H1 (cell line): ENCODE data around the gene LRP2BP. TPM values are rescaled to one million over a fixed set of nuclear protein-coding genes. Genes with fewer than 3 reads are reported as not detected.

Experiments
- BACH1 ChIP-seq: IDR thresholded peaks from 2 replicates; pipeline ENCODE4 v1.6.1; 2012; ENCODE audit warnings: low read length, improper control_type of control experiment
- CHD1 ChIP-seq: IDR thresholded peaks from 2 replicates; pipeline ENCODE4 v1.6.1; 2012; ENCODE audit warnings: low read depth, low read length, improper control_type of control experiment
- CHD7 ChIP-seq: fragments of 300-600 bp; sonication (generic); IDR thresholded peaks from 2 replicates; pipeline ENCODE4 v1.7.1; 2012; ENCODE audit warnings: low read length, moderate library complexity, mild to moderate bottlenecking, inconsistent platforms; ENCODE audit not compliant: insufficient replicate concordance
- GTF2F1 ChIP-seq: IDR thresholded peaks from 2 replicates; pipeline ENCODE4 v1.6.1; 2012; ENCODE audit warnings: low read depth, low read length, improper control_type of control experiment, borderline replicate concordance
- HDAC2 ChIP-seq, 2 experiments: fragments of 300-600 bp in 1 of 2; sonication (generic) in 1 of 2; IDR thresholded peaks; 2 replicates each; pipeline ENCODE4 v1.6.1; 2011 to 2012; ENCODE audit warnings: low read depth in 2 of 2, low read length in 2 of 2, mild to moderate bottlenecking in 2 of 2, moderate library complexity in 2 of 2, borderline replicate concordance in 1 of 2, inconsistent platforms in 1 of 2
- HDAC6 ChIP-seq: IDR thresholded peaks from one replicate; pipeline ENCODE4 v1.7.1; 2012; ENCODE audit warnings: low read depth, mild to moderate bottlenecking, inconsistent platforms, low read length, moderate library complexity
- SIN3A ChIP-seq, 2 experiments: IDR thresholded peaks in 1 of 2; conservative IDR thresholded peaks in 1 of 2; 2 replicates each; pipeline ENCODE4 v1.6.1; 2011 to 2012; ENCODE audit warnings: low read length in 2 of 2, improper control_type of control experiment in 1 of 2, low read depth in 1 of 2, mild to moderate bottlenecking in 1 of 2
- SIRT6 ChIP-seq: IDR thresholded peaks from one replicate; pipeline ENCODE4 v1.7.1; 2012; ENCODE audit warnings: low read length, inconsistent platforms
- SP1 ChIP-seq: IDR thresholded peaks from 2 replicates; pipeline ENCODE4 v1.6.1; 2011; ENCODE audit warnings: low read depth, low read length
- TCF12 ChIP-seq: IDR thresholded peaks from 2 replicates; pipeline ENCODE4 v1.6.1; 2011; ENCODE audit warnings: low read depth, mild to moderate bottlenecking, low read length
- YY1 ChIP-seq: IDR thresholded peaks from 2 replicates; pipeline ENCODE4 v1.6.1; 2011; ENCODE audit warnings: low read depth, mild to moderate bottlenecking, low read length
- polyA plus RNA-seq, 7 experiments: library from polyadenylated mRNA; depleted of rRNA in 3 of 7; stranded (reverse) in 5 of 7; unstranded in 2 of 7; fragments of >200 nt in 5 of 7; fragments of 200-250 nt in 2 of 7; gene quantifications; 1 replicate in 5 of 7; 2 replicates in 1 of 7; 4 replicates in 1 of 7; pipeline versions ENCODE4 v1.2.1 to v1.2.3, GENCODE V29; 2011 to 2013; ENCODE audit warnings: missing spikeins in 2 of 7, mixed read lengths in 2 of 7
- total RNA-seq: library from RNA; stranded (reverse); fragmentation: NEBNext Ultra II Directional; extraction: Animal tissue kit (Norgen Biotek cat#: 25700); gene quantifications from 2 replicates; pipeline ENCODE4 v1.2.1, GENCODE V29; 2021

LRP2BP gene
- total and polyA plus RNA-seq, 2 of the 8 experiments (the other 6 are each of a cell fraction or from before 2014, with no cell fraction given): 0.12 to 0.30 TPM

DNA sequence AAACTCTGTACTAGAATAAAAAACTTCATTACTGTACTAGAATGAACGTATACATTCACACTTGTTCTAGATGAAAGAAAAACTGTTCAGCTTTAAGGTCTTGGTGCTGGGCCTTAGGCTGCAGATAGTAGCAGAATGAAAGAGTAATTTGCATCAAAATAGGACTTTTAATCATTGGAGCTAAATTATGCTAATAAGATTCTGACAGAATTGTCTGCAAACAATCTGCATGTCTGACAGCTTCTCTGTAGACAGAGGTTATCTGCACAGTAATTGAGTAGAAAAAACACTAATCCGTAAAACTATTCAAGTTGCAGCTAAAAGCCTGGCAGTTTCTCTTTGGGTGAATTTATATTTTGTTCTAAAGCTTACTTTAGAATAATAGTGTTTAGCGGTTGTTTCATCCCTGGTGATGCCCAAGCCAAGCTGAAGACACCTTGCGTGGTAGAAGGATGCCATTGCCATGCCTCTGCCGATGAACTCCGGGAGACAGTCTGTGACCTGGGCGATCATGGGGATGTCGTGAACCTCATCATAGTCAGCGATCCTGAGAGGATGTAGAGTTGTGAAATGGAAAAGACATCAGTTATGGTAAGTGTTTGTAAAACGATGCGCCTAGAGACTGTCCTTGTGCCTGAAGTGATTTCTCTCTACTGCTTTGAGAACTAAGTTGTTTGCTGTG lies 25.3 kb downstream of the LRP2BP start (continued):
- TF ChIP-seq CHD7: no peak
- TF ChIP-seq SIN3A (conservative IDR thresholded peaks at IDR 0.05 in 1 of 2, IDR thresholded peaks at IDR 0.05 in 1 of 2; ENCODE audit: low read depth in 1 of 2, low read length in 2 of 2): no peak
- TF ChIP-seq SIRT6: no peak
- no peak for TF ChIP-seq GTF2F1
- TF ChIP-seq HDAC6: no peak
- no peak for TF ChIP-seq YY1
- no peak for TF ChIP-seq SP1
- no peak for TF ChIP-seq CHD1
- TF ChIP-seq BACH1: no peak
- no peak for TF ChIP-seq HDAC2 (IDR thresholded peaks at IDR 0.05; ENCODE audit: borderline replicate concordance in 1 of 2, low read depth in 2 of 2, low read length in 2 of 2)
- TF ChIP-seq TCF12: no peak
